ENCODE measurements around the gene PCDH9. TPM values are rescaled to one million over a fixed set of nuclear protein-coding genes. Genes with fewer than 3 reads are reported as not detected.
"Not testable (repeated sequence)": the region's sequence is repeated elsewhere in the genome, so short reads cannot be mapped to it uniquely, and the experiment has no call there.

Gene PCDH9
- total RNA-seq, 1 donor from 2014 or later, result 6.8 TPM

DNA sequence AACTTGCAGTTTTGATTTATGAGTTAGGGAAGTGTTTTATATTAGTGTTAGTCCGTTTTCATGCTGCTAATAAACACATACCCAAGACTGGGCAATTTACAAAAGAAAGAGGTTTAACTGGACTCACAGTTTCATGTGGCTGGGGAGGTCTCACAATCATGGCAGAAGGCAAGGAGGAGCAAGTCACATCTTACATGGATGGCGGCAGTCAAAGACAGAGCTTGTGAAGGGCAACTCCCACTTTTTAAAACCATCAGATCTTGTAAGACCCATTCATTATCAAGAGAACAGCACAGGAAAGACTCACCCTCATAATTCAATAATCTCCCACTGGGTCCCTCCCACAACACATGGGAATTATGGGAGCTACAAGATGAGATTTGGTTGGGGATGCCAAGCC lies 349.0 kb downstream of the PCDH9 start:
- not testable (repeated sequence) for H3K4me3 ChIP-seq (ENCODE audit: low read length in 3 of 3); H3K9me3 ChIP-seq (ENCODE audit: control insufficient read depth in 3 of 3, low read length in 3 of 3); H3K4me1 ChIP-seq (ENCODE audit: control insufficient read depth in 3 of 3, insufficient read depth in 3 of 3, low read length in 3 of 3); H3K27ac ChIP-seq (ENCODE audit: low read depth, low read length); H3K36me3 ChIP-seq (ENCODE audit: control insufficient read depth in 3 of 3, insufficient read depth in 3 of 3, low read length in 3 of 3); H3K27me3 ChIP-seq (ENCODE audit: control insufficient read depth in 3 of 3, insufficient read depth in 3 of 3, low read length in 3 of 3); H3K9ac ChIP-seq (ENCODE audit: low read depth in 1 of 3, low read length in 3 of 3)

DNA sequence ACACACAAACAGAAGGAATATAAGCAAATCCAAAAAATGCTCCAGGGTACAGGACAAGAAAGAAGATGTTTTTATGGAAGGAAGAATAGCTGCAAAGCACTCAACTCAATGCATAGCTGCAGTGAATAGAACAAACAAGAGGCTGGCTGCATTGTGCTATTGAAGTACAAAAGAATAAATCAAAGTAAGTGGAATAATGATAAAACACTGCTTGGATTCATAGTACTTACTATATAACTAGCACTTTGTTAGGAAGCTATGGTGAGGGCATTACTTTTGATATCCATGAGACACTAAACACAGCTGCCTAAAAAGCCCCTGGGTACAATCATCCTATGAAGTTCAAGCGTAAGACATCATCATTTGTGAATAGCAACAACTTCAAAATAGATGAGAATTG lies 350.1 kb downstream of the PCDH9 start:
- Histone ChIP-seq H3K9ac (ENCODE audit: low read depth in 1 of 3, low read length in 3 of 3) (no peak overlapping the region), H3K27ac (ENCODE audit: low read depth, low read length) (no peak overlapping the region), H3K27me3 (ENCODE audit: control insufficient read depth in 3 of 3, insufficient read depth in 3 of 3, low read length in 3 of 3) (no peaks in the 10 kb centered on the region), H3K36me3 (ENCODE audit: control insufficient read depth in 3 of 3, insufficient read depth in 3 of 3, low read length in 3 of 3) (no peaks in the 10 kb centered on the region), H3K4me3 (ENCODE audit: low read length in 3 of 3) (no peak overlapping the region), H3K4me1 (ENCODE audit: control insufficient read depth in 3 of 3, insufficient read depth in 3 of 3, low read length in 3 of 3) (no peaks in the 10 kb centered on the region), H3K9me3 (ENCODE audit: control insufficient read depth in 3 of 3, low read length in 3 of 3) (no peaks in the 10 kb centered on the region)

DNA sequence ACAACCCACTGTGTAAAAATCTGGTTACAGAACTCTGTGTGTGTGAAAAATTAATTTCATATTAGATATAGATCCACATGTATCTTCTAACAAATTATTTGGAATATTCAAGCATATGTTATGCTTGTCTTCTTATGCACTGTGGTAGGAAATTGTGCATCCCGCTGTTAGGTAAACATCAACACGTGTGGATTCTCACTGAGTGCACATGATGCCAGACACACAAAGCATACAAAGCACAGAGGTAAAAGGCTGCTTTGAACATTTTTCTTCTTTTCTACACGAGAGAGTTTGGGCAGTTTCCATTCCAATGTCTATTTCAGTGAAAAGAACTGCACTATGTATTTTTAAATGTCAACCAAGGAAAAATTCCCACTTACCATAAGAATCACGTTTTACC lies 354.9 kb downstream of the PCDH9 start:
- H3K9ac ChIP-seq (ENCODE audit: low read depth in 1 of 3, low read length in 3 of 3), result no peak overlapping the region
- H3K4me1 ChIP-seq (ENCODE audit: control insufficient read depth in 3 of 3, insufficient read depth in 3 of 3, low read length in 3 of 3), result no peaks in the 10 kb centered on the region
- no peaks in the 10 kb centered on the region for H3K27me3 ChIP-seq (ENCODE audit: control insufficient read depth in 3 of 3, insufficient read depth in 3 of 3, low read length in 3 of 3)
- no peaks in the 10 kb centered on the region for H3K9me3 ChIP-seq (ENCODE audit: control insufficient read depth in 3 of 3, low read length in 3 of 3)
- H3K36me3 ChIP-seq (ENCODE audit: control insufficient read depth in 3 of 3, insufficient read depth in 3 of 3, low read length in 3 of 3), result no peaks in the 10 kb centered on the region
- H3K4me3 ChIP-seq (ENCODE audit: low read length in 3 of 3), result no peak overlapping the region
- H3K27ac ChIP-seq (ENCODE audit: low read depth, low read length), result no peak overlapping the region

DNA sequence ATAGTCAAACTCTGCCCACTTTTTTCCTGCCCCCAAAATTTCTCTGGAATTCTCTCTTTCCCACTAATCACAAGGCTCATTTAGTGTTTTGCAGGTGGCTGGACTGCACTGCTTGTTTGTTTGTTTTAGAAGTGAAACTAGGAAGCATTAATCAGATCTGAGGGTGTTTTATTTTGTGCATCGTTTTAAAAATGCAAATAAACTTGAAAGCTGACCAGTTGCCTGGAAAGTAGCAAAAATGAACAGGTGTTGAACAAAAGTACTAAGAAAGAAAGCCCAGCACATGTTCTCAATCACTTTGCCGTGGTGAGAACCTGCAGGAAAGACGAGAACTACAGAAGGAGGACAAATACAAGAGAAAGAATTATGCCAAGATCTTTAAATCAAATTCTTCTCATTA lies 365.5 kb downstream of the PCDH9 start:
- Histone ChIP-seq H3K4me1 (ENCODE audit: control insufficient read depth in 3 of 3, insufficient read depth in 3 of 3, low read length in 3 of 3) (no peaks in the 10 kb centered on the region), H3K27me3 (ENCODE audit: control insufficient read depth in 3 of 3, insufficient read depth in 3 of 3, low read length in 3 of 3) (no peaks in the 10 kb centered on the region), H3K36me3 (ENCODE audit: control insufficient read depth in 3 of 3, insufficient read depth in 3 of 3, low read length in 3 of 3) (no peaks in the 10 kb centered on the region), H3K27ac (ENCODE audit: low read depth, low read length) (no peak overlapping the region), H3K9ac (ENCODE audit: low read depth in 1 of 3, low read length in 3 of 3) (no peak overlapping the region), H3K4me3 (ENCODE audit: low read length in 3 of 3) (no peak overlapping the region), H3K9me3 (ENCODE audit: control insufficient read depth in 3 of 3, low read length in 3 of 3) (no peaks in the 10 kb centered on the region)

DNA sequence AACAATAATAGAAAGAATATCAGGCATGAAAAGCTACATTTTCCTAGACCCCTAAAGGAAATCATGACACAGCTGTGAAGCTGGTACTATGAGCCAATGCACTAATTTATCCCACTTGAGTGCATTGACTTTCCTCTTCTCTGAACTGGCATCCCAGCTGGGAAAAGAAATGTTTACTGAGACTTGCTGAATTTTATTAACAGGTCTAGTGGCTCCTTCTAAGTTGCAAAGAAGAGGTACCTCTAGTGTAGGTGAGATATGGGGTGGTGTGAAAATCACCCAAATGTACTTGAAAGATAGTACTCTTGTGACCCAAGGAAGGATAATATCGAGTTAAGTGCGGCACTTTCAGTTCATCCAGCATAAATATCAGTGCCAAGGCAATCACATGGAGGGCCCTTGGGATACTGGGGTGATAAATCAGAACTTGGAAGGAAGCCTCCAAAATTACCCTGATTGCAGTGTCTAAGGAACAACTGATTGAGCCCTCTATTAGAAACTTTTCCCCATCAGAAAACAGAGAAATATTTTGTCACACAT lies 369.2 kb downstream of the PCDH9 start:
- Histone ChIP-seq H3K9ac (ENCODE audit: low read depth in 1 of 3, low read length in 3 of 3) (no peak overlapping the region), H3K4me1 (ENCODE audit: control insufficient read depth in 3 of 3, insufficient read depth in 3 of 3, low read length in 3 of 3) (no peaks in the 10 kb centered on the region), H3K27me3 (ENCODE audit: control insufficient read depth in 3 of 3, insufficient read depth in 3 of 3, low read length in 3 of 3) (no peaks in the 10 kb centered on the region), H3K4me3 (ENCODE audit: low read length in 3 of 3) (no peak overlapping the region), H3K36me3 (ENCODE audit: control insufficient read depth in 3 of 3, insufficient read depth in 3 of 3, low read length in 3 of 3) (no peaks in the 10 kb centered on the region), H3K27ac (ENCODE audit: low read depth, low read length) (no peak overlapping the region), H3K9me3 (ENCODE audit: control insufficient read depth in 3 of 3, low read length in 3 of 3) (no peaks in the 10 kb centered on the region)

DNA sequence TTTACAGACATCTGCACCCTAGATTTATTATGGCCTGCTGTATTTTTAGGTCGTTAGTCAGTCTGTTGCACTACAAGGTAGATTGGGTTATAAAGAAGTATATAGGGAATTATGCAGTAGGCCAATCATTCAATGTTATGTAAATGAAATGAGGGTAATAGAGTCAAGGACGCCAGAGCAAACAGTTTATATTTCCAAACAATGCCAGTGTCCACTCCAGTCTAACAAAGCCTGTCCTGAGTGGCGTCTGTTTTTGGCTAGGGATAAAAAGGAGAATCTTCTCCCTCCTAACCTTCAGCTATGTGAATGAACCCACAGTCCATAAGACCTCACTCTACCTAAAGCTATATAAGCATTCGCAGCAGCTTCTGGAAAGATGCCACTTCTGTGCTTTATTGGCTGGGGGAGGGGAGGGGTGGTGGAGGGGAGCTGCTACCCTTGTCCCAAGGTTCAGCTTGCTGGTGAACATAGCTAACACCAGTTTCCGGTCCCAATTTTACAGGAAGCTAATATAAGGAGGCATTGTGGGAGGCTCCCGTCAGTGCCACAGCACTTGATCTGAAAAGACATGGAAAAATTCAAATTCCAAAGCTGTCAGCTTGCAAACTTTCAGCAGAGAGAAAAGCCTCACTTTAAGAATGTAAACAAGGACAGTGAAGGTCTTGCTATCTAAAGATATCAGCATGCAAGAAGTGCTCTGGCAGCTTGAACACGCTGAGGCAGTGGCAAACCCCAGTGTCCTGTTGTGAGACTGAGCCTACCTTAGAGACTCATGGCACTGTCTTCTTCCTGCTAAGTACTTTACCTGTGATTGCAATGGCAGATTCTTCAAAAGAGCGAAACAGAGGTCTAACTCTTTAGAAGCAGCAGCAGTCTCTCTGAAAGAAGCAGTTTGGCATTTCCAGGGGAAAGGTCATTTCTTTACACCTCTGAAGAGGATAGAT lies 369.9 kb downstream of the PCDH9 start:
- no peak overlapping the region for H3K9ac ChIP-seq (ENCODE audit: low read depth in 1 of 3, low read length in 3 of 3)
- H3K27me3 ChIP-seq (ENCODE audit: control insufficient read depth in 3 of 3, insufficient read depth in 3 of 3, low read length in 3 of 3), result no peaks in the 10 kb centered on the region
- no peaks in the 10 kb centered on the region for H3K36me3 ChIP-seq (ENCODE audit: control insufficient read depth in 3 of 3, insufficient read depth in 3 of 3, low read length in 3 of 3)
- no peak overlapping the region for H3K27ac ChIP-seq (ENCODE audit: low read depth, low read length)
- H3K4me1 ChIP-seq (ENCODE audit: control insufficient read depth in 3 of 3, insufficient read depth in 3 of 3, low read length in 3 of 3), result no peaks in the 10 kb centered on the region
- no peak overlapping the region for H3K4me3 ChIP-seq (ENCODE audit: low read length in 3 of 3)
- no peaks in the 10 kb centered on the region for H3K9me3 ChIP-seq (ENCODE audit: control insufficient read depth in 3 of 3, low read length in 3 of 3)

DNA sequence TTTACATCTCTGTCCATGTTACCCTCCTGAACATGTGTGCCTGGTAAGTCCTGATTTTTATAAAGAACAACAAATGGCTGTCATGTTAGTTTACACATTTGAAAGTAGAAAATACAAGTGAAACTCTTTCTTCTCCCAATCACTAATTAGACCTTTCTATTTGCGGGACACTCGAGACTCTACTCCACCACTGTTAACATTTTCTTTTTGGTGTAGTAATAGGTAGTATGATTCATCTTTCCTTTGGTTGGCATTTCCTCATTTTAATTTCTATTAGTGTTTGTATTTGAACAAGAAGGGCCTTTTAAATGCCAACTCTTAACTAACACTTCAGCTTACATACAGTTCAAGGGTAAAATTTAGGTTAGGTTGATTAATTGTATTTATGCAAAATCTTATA lies 371.1 kb downstream of the PCDH9 start:
- no peak overlapping the region for H3K4me3 ChIP-seq (ENCODE audit: low read length in 3 of 3)
- no peak overlapping the region for H3K27ac ChIP-seq (ENCODE audit: low read depth, low read length)
- H3K27me3 ChIP-seq (ENCODE audit: control insufficient read depth in 3 of 3, insufficient read depth in 3 of 3, low read length in 3 of 3), result no peaks in the 10 kb centered on the region
- H3K9ac ChIP-seq (ENCODE audit: low read depth in 1 of 3, low read length in 3 of 3), result no peak overlapping the region
- no peaks in the 10 kb centered on the region for H3K36me3 ChIP-seq (ENCODE audit: control insufficient read depth in 3 of 3, insufficient read depth in 3 of 3, low read length in 3 of 3)
- H3K9me3 ChIP-seq (ENCODE audit: control insufficient read depth in 3 of 3, low read length in 3 of 3), result no peaks in the 10 kb centered on the region
- no peaks in the 10 kb centered on the region for H3K4me1 ChIP-seq (ENCODE audit: control insufficient read depth in 3 of 3, insufficient read depth in 3 of 3, low read length in 3 of 3)

DNA sequence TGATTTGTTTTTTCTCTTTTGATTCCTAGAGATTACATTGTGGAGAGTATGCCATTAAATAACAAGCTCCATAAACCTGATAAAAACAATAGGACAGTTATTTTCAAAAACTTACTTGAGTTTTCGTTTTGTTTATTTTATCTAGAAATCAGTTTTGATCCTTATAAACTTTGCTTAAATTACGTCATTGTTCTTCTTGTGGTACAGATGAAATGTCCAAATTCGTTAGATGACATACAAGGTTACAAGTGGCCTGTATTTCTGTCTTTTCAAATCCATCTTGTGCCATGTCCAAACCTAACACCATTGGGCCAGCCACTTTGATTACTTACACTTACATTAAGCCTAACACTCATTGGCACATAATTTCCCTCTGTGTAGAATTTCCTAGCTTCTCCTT lies 372.0 kb downstream of the PCDH9 start:
- no peaks in the 10 kb centered on the region for H3K4me1 ChIP-seq (ENCODE audit: control insufficient read depth in 3 of 3, insufficient read depth in 3 of 3, low read length in 3 of 3)
- no peak overlapping the region for H3K9ac ChIP-seq (ENCODE audit: low read depth in 1 of 3, low read length in 3 of 3)
- H3K4me3 ChIP-seq (ENCODE audit: low read length in 3 of 3), result no peak overlapping the region
- H3K9me3 ChIP-seq (ENCODE audit: control insufficient read depth in 3 of 3, low read length in 3 of 3), result no peaks in the 10 kb centered on the region
- no peaks in the 10 kb centered on the region for H3K27me3 ChIP-seq (ENCODE audit: control insufficient read depth in 3 of 3, insufficient read depth in 3 of 3, low read length in 3 of 3)
- H3K36me3 ChIP-seq (ENCODE audit: control insufficient read depth in 3 of 3, insufficient read depth in 3 of 3, low read length in 3 of 3), result no peaks in the 10 kb centered on the region
- H3K27ac ChIP-seq (ENCODE audit: low read depth, low read length), result no peak overlapping the region

DNA sequence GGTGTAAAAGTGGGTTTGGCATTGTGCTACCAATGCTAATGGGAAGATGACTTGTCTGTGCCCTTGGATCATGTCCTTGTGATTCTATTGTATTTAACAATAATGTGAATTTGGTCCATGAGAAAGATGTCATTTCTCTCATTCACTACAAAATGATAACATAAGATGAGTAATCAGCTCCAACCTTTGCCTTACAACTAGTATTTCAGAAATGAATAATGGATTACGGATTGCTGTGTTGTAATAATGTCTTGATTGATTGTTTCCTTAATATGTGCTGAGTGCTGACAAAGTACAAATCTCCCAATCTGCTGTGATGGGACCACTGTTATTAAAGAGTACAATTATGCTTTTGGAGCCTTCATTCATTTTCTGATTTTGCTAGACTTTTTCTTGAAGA lies 375.0 kb downstream of the PCDH9 start:
- no peak overlapping the region for H3K9ac ChIP-seq (ENCODE audit: low read depth in 1 of 3, low read length in 3 of 3)
- H3K27ac ChIP-seq (ENCODE audit: low read depth, low read length), result no peak overlapping the region
- no peaks in the 10 kb centered on the region for H3K4me1 ChIP-seq (ENCODE audit: control insufficient read depth in 3 of 3, insufficient read depth in 3 of 3, low read length in 3 of 3)
- H3K9me3 ChIP-seq (ENCODE audit: control insufficient read depth in 3 of 3, low read length in 3 of 3), result no peaks in the 10 kb centered on the region
- H3K4me3 ChIP-seq (ENCODE audit: low read length in 3 of 3), result no peak overlapping the region
- H3K27me3 ChIP-seq (ENCODE audit: control insufficient read depth in 3 of 3, insufficient read depth in 3 of 3, low read length in 3 of 3), result no peaks in the 10 kb centered on the region
- no peaks in the 10 kb centered on the region for H3K36me3 ChIP-seq (ENCODE audit: control insufficient read depth in 3 of 3, insufficient read depth in 3 of 3, low read length in 3 of 3)

DNA sequence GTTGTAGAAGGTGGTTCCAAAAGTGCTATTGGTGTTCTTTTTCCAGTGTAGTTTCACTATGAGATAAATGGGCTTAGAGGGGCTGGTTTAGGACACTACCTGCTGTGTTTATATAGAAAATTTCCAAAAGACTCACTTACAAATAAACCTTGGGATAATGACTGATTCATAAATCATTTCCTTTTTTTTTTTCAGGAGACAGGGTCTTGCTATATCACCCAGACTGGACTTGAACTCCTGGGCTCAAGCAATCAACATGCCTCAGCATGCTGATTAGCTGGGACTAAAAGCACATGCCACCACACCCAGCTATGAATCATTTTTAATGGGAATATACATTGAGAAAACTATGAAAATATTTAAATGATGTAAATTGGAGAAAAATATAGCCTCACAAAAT lies 376.6 kb downstream of the PCDH9 start:
- Histone ChIP-seq H3K27me3 (ENCODE audit: control insufficient read depth in 3 of 3, insufficient read depth in 3 of 3, low read length in 3 of 3) (no peaks in the 10 kb centered on the region), H3K4me3 (ENCODE audit: low read length in 3 of 3) (no peak overlapping the region)

More for the DNA sequence above, 376.6 kb downstream of the PCDH9 start:
- Histone ChIP-seq H3K9ac (ENCODE audit: low read depth in 1 of 3, low read length in 3 of 3) (no peak overlapping the region), H3K4me1 (ENCODE audit: control insufficient read depth in 3 of 3, insufficient read depth in 3 of 3, low read length in 3 of 3) (no peaks in the 10 kb centered on the region), H3K9me3 (ENCODE audit: control insufficient read depth in 3 of 3, low read length in 3 of 3) (no peaks in the 10 kb centered on the region), H3K36me3 (ENCODE audit: control insufficient read depth in 3 of 3, insufficient read depth in 3 of 3, low read length in 3 of 3) (no peaks in the 10 kb centered on the region), H3K27ac (ENCODE audit: low read depth, low read length) (no peak overlapping the region)
